GM19238 (cell line): ENCODE results near the gene TSNAXIP1.

Experiments
- DNase-seq: peaks from one replicate; pipeline ENCODE4 v3.0.0; 2011; ENCODE audit warnings: low spot score; ENCODE audit not compliant: insufficient read length

The TSNAXIP1 gene

DNA sequence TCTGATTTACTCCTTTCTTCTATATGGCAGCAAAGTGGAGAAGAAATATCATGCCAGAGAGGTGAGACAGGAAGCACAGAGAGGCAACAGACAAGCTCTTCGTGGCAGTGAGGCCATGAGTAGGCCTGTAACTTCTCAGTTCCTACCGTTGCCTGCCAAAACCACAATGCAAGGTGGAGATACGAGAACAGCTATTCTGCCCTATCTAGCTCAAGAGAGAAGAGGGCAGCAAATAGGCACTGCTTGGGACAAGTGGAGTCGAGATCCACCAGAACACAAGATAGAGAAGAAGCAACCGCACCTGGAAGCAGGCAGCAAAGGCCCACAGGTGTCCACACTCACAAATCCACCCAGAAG, 25.1 kb upstream of the TSNAXIP1 start:
- no peak for DNase-seq

DNA sequence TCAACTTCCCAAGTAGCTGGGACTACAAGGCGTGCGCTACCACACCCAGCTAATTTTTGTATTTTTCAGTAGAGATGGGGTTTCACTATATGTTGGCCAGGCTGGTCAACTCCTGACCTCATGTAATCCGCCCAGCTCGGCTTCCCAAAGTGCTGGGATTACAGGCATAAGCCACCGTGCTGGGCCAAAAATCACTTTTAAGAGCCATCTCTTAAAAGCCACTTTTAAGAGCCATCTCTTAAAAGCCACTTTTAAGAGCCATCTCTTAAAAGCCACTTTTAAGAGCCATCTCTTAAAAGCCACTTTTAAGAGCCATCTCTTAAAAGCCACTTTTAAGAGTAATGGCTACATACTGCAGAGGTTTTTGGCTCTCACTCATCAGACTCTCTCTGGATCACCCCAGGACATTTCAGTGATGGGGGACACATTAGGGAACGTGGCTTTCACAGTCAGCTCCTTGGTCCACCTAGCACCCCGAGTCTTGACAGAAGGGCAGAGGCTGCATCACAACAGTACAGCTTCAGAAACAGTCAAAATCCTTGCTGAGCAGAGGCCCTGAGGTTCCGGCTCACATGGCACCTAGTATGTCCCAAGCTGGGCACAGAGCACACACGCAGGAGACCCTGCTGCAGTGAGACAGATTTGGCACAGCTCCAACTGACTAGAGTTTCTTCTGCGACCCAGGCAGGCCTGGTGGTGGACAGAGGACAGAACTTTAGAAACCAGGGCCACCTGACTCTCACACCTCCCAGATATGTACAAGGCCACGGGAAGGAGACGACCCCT, 23.9 kb upstream of the TSNAXIP1 start:
- no peak for DNase-seq

DNA sequence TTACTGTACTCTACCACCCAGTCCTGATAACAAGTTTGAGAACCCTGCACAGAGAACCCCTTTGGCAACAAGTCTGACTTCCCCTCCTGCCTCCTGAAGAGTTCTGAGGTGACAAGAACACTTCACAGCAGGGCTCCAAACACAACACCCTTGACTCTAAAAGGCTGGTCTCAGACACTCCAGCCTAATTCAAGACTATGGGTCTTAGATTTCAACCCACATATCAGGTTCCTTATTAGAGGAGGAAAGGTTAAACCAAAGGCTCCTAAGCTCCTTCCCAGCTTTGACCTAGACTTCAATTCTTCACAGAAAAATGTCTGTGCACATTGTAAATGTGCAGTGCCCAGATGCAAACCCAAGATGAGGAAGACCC, 23.4 kb upstream of the TSNAXIP1 start:
- DNase-seq = no peak

DNA sequence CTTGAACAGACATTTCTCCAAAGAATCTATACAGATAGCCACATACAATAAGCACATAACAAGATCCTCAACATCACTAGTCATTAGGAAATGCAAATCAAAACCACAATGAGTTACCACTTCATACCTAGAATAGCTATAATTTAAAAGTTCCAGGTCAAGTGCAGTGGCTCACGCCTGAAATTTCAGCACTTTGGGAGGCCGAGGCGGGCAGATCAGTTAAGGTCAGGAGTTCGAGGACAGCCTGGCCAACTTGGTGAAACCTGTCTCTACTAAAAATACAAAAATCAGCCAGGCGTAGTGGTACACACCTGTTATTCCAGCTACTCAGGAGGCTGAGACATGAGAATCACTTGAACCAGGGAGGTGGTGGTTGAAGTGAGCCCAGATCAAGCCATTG, 20.2 kb upstream of the TSNAXIP1 start:
- DNase-seq = no peak

GRCh38 chr16:67790071-67790470, 16.6 kb upstream of the TSNAXIP1 start:
- no peak for DNase-seq

GRCh38 chr16:67796099-67796718, 10.5 kb upstream of the TSNAXIP1 start:
- no peak for DNase-seq

DNA sequence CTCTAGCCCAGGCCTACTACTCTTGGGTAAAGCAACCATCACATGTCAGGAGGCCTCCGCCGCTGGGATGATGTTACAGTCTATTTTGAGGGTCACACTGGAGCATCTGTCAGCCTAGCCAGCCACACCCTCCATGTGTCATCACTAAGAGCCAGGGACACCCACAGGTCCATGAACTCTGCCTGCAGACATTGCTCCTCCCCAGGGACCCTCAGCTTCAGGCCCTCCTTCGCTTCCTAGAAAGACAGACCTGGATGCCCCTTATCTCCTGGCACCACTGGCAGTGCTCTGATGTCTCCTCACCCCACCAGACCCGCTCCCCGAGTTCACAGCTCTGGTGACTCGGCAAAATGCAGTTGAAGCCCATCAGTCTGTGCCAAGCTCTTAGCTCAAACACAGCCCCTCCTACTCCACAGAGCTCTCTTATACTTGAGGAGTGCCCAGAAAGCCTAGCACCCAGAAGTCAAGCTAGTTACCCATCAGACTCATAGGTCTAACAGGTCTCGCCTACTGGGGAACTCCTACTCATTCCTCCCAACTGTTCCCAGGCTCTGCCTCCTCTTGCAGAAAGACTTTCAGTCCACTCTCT, 6.3 kb upstream of the TSNAXIP1 start:
- DNase-seq = no peak

DNA sequence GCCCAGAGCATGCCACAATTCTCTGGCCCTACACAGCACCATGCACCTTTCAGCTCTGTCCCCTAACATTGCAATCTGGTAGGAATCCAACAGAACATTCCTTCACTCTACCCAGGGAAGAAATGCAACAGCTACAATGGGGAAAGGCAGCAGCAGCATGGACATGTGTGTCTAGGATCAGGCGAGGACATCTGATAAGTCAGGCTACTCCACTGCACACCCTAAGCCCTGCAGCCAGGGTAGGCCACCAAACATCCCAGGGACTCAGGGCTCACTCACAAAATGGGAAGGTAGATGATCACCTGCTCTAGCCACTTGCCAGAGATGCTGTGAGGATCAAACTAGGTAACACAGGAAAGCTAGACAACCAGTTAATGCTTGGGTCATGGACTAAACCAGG, 5.4 kb upstream of the TSNAXIP1 start:
- DNase-seq = no peak

DNA sequence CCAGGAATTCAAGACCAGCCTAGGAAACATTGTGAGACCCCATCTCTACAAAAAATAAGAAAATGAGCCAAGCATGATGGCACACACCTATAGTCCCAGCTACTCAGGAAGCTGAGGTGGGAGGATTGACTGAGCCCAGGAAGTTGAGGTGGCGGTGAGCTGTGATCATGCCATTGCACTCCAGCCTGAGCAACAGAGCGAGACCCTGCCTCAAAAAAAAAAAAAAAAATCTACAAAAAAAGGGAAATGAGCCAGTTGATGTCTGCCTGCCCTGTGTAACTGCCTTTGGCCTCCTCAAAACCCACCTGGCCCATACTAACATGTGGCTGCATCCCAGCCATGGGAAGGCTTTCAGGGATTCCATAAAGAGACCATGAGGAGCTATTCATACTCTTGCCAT, 4.8 kb upstream of the TSNAXIP1 start:
- DNase-seq = no peak

- no peak for DNase-seq
These were observed 2.8 kb upstream of the TSNAXIP1 start for GRCh38 chr16:67803894-67804293.

DNA sequence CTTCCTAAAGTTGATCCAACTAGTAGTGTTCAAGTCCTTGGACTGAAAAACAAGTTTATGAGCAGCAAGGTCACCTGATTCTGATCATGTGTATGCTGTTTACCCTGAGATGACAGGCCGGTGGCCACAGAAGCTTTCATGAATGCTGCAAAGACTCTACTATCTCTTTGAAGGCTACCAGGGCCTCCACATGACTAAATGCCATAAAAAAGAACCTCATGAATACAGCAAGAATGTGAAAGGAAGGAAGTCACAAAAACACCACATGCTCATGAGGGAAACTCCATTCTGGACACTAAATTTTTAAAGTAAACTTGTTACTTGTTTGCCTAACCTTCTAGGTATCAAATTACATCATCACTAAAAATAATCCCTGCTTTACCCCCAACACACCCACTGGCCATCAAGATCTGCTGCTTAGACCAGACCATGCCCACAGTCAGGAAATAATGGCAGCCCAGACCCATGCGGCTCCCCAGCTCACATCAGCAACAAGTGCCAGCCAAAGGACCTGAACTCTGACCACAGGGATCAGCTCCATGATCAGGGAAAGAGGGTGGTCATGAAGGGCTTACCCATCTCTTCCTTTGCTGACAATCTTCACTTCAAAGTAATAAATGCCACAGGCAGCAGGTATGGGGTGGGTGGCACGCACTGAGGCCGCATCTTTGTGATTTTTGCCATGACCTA, 1.7 kb upstream of the TSNAXIP1 start:
- no peak for DNase-seq

- no peak for DNase-seq
These were observed 816 bp upstream of the TSNAXIP1 start for GRCh38 chr16:67805718-67806427.

DNA sequence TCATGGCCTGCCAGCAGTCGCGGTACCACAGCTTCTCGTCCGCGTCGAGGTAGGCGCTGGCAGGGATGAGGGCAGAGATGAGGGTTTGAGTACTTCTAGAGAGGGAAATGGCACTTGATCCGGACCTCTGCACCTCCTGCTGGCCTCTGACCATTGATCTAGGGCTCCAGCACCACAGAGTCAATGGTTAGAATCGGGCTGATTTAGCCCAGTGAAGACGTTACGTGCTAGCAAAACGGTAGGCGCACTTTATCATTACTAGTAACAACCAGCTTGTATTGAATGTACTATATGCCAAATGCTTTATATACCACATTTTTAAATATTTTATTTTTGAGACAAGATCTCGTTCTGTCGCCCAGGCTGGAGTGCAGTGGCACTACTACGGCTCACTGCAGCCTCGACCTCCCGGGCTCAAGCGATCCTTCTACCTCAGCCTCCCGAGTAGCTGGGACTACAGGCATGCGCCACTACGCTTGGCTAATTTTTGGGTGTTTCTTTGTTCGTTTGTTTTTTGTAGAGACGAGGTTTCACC, 526 bp downstream of the TSNAXIP1 start:
- no peak for DNase-seq

- no peak for DNase-seq
These were observed 5.2 kb downstream of the TSNAXIP1 start for GRCh38 chr16:67811899-67812298.

GRCh38 chr16:67814567-67814966, 7.9 kb downstream of the TSNAXIP1 start:
- DNase-seq = no peak

GRCh38 chr16:67820608-67821259, 14.0 kb downstream of the TSNAXIP1 start:
- no peak for DNase-seq

- no peak for DNase-seq
These were observed 15.8 kb downstream of the TSNAXIP1 start for GRCh38 chr16:67822511-67822910.

DNA sequence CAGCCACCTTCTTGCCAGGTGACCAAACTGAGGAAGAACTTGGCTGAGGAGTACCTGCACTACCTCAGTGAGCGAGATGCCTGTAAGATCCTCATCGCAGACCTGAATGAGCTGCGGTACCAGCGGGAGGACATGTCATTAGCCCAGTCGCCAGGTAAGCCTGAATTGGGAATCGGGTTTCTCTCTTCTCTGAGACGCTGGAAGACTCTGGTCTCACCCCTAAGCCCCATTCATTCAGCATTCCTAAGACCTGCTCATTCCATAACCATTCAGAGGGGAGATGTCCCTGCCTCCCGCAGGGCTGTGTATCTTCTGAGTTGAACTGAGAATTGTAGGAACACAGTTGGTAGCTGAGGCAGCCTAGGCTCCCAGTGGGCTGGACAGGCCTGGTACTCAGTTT, 18.4 kb downstream of the TSNAXIP1 start:
- DNase-seq = no peak

DNA sequence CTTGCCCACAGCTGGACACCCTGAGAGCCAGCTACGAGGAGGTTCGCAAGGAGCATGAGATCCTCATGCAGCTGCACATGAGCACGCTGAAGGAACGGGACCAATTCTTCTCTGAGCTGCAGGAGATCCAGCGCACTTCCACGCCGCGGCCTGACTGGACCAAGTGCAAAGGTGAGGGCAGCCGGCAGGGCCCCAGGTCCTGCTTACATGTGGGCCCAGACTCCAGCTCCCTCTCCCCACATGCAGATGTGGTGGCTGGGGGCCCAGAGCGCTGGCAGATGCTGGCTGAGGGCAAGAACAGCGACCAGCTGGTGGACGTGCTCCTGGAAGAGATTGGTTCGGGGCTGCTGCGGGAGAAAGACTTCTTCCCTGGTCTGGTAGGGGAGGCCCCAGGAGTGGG, 19.2 kb downstream of the TSNAXIP1 start:
- no peak for DNase-seq

DNA sequence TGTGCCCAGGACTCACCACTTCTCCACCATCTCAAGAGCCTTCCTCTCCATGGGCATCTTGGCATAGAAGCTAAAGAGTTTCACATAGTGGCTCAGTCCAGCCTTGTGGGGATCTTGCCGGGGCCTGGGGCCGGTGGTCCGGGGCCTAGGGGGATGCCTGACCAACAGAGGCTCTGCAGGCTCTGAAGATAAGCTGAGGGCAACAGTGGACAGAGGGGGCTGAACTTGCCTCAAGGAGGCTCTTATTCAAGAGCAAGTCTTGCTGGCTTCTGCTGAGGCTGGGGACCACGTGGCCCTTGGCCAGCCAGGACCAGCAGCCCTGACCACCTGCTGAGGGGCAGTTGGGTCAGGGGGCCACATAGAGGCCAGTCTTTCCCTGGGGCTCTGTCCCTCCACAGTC, 22.0 kb downstream of the TSNAXIP1 start:
- no peak for DNase-seq

DNA sequence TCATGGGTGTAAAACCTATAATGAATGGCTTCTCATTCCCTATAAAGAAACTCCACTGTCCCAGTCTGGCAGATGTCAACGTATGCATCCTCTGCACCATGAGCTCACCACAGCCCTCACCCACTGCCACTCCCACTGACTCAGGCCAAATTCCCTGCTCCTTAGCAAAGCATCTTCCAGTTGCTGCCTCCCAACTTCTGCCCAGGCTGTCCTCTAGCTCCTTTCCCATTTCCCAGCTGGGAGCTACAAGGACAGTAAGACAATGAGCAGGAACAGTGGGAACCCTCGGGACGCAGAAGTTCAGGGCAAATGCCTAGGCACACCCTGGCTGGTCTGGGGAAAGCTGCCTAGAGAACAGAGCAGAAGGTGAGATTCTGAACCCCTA, 26.3 kb downstream of the TSNAXIP1 start:
- DNase-seq = no peak
